WERI-Rb-1 (cell line): ENCODE measurements around the gene COL27A1.

Experiments used
- DNase-seq: peaks from one replicate; pipeline ENCODE4 v3.0.0-alpha.2; 2020
- H3K27ac ChIP-seq: fragments of 250-450 bp; sonication (Bioruptor Pico); 2 replicates; pipeline ENCODE4 v1.5.1; 2020; ENCODE audit warnings: mild to moderate bottlenecking, moderate library complexity
- H3K27me3 ChIP-seq: fragments of 250-450 bp; sonication (Bioruptor Pico); 2 replicates; pipeline ENCODE4 v1.5.1; 2021; ENCODE audit warnings: mild to moderate bottlenecking, low read depth, moderate library complexity; ENCODE audit not compliant: insufficient read depth, severe bottlenecking
- H3K36me3 ChIP-seq: fragments of 250-450 bp; sonication (Bioruptor Pico); 2 replicates; pipeline ENCODE4 v1.5.1; 2020; ENCODE audit warnings: mild to moderate bottlenecking, moderate library complexity
- H3K4me3 ChIP-seq: 2 replicates; pipeline ENCODE4 v1.5.1; 2011; ENCODE audit warnings: low read depth, mild to moderate bottlenecking, control low read depth, low read length
- H3K9me3 ChIP-seq: fragments of 250-450 bp; sonication (Bioruptor Pico); 2 replicates; pipeline ENCODE4 v1.5.1; 2021; ENCODE audit warnings: mild to moderate bottlenecking, moderate library complexity; ENCODE audit not compliant: severe bottlenecking
- CTCF ChIP-seq: IDR thresholded peaks from 2 replicates; pipeline ENCODE4 v1.5.1; 2011; ENCODE audit warnings: low read depth, mild to moderate bottlenecking, control low read depth, inconsistent platforms, low read length

Gene COL27A1

GRCh38 chr9:114350636-114351401 lies 195.5 kb downstream of the COL27A1 start:
- Histone ChIP-seq H3K36me3 (peaks cover 100% of the 10 kb centered on the region), H3K9me3 (no peaks in the 10 kb centered on the region), H3K4me3 (no peak overlapping the region), H3K27me3 (no peaks in the 10 kb centered on the region), H3K27ac (no peak overlapping the region)
- no peak for TF ChIP-seq CTCF
- no peak for DNase-seq

- TF ChIP-seq CTCF, result no peak
- peaks cover 100% of the 10 kb centered on the region for H3K36me3 ChIP-seq
- no peak for DNase-seq
- H3K4me3 ChIP-seq, result no peak overlapping the region
- no peak overlapping the region for H3K27ac ChIP-seq
- no peaks in the 10 kb centered on the region for H3K9me3 ChIP-seq
- no peaks in the 10 kb centered on the region for H3K27me3 ChIP-seq
Measured at GRCh38 chr9:114351932-114352331, 196.6 kb downstream of the COL27A1 start.

DNA sequence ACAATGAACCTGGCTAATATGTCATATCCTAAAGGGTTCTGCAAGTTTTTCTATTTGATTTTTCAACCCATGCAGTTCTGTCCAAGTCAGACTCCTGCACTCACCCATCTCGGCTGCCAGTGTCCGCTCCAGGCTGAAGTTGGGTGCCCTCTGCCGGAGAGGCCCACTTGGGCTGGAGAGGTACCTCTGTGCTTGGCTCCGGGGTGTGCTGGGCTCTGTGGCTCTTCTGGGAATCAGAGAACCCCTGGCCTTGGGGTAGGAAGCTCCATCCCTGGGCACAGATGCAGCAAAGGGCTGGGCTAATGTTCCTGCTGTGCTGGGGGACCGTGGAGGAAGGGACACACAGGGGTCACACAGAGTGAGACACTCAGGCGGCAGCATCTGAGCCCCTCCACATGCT lies 200.5 kb downstream of the COL27A1 start:
- DNase-seq, result no peak
- no peak overlapping the region for H3K27ac ChIP-seq
- no peak overlapping the region for H3K4me3 ChIP-seq
- no peaks in the 10 kb centered on the region for H3K27me3 ChIP-seq
- peaks cover 98% of the 10 kb centered on the region for H3K36me3 ChIP-seq
- TF ChIP-seq CTCF, result no peak
- H3K9me3 ChIP-seq, result no peaks in the 10 kb centered on the region

DNA sequence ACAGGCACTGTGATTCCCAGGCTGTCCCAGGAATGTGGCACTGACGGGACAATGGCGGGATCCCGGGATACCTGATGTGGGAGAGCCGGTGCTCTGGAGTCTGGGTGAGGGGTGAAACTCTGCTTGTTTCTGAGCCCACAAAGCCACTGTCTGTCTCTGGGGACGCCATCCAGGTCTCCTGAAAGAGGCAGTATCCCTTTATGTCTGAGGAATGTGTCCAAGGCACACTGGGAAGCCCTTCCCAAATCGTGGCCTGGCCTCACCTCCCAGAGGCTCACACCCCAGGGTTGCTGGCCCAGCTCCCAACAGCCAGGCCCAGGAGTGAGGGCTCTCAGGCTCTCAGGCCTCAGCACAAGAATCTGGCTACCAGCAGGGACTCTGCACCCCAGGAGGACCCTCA lies 201.5 kb downstream of the COL27A1 start:
- DNase-seq, result no peak
- Histone ChIP-seq H3K9me3 (no peaks in the 10 kb centered on the region), H3K27ac (no peak overlapping the region), H3K27me3 (no peaks in the 10 kb centered on the region), H3K36me3 (peaks cover 98% of the 10 kb centered on the region), H3K4me3 (no peak overlapping the region)
- TF ChIP-seq CTCF, result no peak

DNA sequence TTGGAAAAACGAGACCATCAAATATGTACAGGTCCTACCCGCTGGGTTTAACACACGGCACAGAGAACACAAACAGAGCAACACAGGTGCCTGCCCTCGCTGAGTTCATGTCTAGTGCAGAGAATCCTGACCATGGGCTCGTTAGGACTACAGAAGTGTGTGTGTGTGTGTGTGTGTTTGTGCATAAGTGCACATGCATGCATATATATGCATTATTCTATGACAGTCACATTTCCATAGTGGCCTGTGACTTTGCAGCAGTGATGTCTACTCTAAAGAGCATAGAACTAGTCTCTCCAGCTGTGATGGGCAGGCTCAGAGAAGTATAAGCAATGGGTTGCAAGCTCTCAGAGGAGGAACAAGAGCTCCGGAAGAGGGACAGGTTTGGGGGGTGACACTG lies 202.0 kb downstream of the COL27A1 start:
- Histone ChIP-seq H3K27ac (no peak overlapping the region), H3K27me3 (no peaks in the 10 kb centered on the region), H3K36me3 (peaks cover 98% of the 10 kb centered on the region)

More for the DNA sequence above, 202.0 kb downstream of the COL27A1 start:
- DNase-seq, result no peak
- Histone ChIP-seq H3K9me3 (no peaks in the 10 kb centered on the region), H3K4me3 (no peak overlapping the region)
- TF ChIP-seq CTCF, result no peak
